ENCODE measurements around the gene CDC14A.

Gene CDC14A

DNA sequence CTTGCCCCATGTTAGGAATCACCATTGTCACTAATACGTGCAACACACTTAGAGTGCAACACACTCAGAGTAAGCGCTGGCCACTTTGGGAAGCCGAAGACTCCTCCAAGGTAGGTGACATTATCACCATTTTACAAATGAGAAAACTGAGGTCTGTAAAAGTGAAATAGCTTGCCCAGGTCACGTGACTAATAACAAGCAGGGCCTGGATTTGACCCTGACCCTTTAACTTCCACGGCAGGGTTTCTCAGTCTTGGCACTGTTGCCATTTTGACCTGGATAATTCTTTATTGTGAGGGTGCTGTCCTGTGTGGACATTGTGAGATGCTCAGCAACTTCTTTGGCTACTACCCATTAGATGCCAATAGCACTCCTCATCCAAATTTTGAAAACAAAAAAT is 177.8 kb downstream of the CDC14A start:
- in situ Hi-C loops (cut with HindIII; ENCODE audit: low sequenced_read_pairs), result no loop called here

DNA sequence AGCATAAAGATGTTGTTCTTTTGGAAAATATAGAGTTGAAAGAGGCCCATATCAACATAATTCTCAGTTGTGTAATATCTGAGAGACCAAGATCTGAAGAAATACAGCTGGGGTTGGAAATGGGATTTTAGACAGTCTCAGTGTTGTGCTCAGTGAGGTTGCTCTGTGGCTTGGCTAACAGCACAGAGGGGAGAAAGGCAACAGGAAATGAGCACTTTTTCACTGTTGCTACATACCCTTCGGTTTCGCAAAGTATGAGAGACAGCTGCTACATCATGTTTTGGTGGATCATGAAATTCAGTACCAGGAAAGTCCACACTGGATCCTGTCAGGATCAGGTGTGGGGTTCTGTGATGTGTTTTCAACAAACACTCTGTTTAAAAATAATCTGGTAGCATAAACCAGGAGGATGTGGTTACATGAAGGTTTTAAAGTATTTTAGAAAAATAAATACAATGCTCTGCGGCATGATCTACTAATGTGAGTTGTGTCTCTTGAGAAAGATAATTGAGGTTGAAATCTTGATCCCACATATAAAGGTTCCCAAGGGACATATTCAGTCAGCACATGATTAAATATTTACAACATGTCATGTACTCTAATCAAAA is 178.7 kb downstream of the CDC14A start:
- in situ Hi-C loops (cut with HindIII; ENCODE audit: low sequenced_read_pairs), result no loop called here

DNA sequence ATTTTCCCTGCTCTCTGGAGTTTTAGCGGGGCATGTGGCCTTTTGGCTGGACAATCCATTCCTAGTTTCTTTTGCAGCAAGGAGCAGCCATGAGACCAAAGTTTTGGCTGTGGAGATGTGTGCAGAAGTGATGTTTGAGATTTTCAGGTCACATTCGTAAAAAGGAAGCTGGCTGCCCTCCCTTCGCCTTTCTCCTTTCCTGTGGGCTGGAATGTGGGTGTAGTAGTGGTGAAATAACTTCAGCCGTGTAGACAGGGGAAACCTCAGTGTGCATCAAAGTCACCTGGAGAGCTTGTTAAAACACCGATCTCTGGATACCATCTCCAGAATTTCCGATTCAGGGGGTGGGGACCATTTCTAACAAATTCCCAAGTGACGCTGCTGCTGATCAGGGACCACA is 180.3 kb downstream of the CDC14A start:
- in situ Hi-C loops (cut with HindIII; ENCODE audit: low sequenced_read_pairs), result no loop called here

DNA sequence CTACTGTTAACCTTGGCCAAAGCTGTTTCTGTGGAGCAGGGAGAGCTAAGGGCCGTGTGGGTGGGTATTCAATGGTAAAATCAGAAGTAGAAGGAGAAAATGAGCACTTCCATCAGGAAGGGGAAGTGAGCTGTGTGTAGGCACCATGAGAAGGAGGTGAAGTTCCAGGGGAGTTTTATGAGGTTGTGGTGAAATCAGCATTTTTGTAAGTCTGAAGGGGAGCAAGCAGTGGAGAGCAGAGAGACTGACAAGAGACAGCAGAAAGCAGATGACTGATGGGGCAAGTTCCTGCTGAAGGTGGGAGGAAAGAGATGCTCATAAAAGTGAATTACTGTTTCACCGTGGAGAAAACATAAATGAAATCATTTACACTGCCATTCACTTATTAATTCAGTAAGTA is 183.0 kb downstream of the CDC14A start:
- in situ Hi-C loops (cut with HindIII; ENCODE audit: low sequenced_read_pairs), result no loop called here

DNA sequence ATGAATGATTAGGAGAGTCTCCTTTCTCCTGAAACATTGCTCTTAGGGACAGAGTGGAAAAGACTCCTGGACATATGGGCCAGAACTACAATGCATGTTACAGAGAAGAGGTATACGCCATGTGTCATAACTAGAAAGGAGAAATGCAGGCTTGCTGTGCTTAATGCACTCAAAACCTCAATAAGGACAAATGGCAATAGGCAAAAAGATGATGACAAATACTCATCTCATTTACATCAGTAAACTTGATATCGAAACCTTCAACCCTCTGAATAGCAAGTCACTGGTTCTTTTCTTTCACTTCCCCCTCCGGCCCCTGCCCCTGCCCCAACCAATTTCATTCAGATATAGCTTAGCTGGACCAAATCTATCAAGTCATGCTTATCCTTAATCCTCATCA is 183.7 kb downstream of the CDC14A start:
- in situ Hi-C loops (cut with HindIII; ENCODE audit: low sequenced_read_pairs), result no loop called here

DNA sequence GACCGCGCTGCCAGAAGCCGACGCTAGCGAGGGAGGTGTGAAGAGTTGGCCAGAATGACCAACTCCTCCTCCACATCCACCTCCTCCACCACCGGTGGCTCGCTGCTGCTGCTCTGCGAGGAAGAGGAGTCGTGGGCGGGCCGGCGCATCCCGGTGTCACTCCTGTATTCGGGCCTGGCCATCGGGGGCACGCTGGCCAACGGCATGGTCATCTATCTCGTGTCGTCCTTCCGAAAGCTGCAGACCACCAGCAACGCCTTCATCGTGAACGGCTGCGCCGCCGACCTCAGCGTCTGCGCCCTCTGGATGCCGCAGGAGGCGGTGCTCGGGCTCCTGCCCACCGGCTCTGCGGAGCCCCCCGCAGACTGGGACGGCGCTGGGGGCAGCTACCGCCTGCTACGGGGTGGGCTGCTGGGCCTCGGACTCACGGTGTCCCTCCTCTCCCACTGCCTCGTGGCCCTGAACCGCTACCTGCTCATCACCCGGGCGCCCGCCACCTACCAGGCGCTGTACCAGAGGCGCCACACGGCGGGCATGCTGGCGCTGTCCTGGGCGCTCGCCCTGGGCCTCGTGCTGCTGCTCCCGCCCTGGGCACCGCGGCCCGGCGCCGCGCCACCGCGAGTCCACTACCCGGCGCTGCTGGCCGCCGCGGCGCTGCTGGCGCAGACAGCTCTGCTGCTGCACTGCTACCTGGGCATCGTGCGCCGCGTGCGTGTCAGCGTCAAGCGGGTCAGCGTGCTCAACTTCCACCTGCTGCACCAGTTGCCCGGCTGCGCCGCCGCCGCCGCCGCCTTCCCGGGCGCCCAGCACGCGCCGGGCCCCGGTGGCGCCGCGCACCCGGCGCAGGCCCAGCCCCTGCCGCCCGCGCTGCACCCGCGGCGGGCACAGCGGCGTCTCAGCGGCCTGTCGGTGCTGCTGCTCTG is 186.9 kb downstream of the CDC14A start:
- in situ Hi-C loops (cut with HindIII; ENCODE audit: low sequenced_read_pairs), result no loop called here

DNA sequence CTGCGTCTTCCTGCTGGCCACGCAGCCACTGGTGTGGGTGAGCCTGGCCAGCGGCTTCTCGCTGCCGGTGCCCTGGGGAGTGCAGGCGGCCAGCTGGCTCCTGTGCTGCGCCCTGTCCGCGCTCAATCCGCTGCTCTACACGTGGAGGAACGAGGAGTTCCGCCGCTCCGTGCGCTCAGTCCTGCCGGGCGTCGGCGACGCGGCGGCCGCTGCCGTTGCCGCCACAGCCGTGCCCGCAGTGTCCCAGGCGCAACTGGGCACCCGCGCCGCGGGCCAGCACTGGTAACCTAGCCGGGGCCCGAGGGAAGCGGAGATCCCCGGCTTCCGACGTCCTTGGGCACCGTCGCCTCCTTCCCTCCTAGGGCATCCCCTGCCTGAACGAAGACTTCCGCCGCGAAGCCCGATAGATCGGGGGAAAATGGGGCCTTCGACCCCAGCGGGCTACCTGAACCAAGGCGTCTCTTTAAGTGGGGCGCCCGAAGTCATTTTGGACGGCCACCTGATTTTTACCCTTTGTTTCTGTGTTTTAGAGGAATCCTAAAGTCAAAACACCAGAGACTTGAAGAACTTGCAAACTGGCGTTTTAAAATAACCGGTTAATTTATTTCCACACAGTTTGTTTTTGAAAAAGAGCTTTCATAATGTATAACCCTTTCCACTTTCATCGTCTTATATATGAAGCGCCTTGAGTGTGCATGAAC is 187.7 kb downstream of the CDC14A start:
- in situ Hi-C loops (cut with HindIII; ENCODE audit: low sequenced_read_pairs), result no loop called here

DNA sequence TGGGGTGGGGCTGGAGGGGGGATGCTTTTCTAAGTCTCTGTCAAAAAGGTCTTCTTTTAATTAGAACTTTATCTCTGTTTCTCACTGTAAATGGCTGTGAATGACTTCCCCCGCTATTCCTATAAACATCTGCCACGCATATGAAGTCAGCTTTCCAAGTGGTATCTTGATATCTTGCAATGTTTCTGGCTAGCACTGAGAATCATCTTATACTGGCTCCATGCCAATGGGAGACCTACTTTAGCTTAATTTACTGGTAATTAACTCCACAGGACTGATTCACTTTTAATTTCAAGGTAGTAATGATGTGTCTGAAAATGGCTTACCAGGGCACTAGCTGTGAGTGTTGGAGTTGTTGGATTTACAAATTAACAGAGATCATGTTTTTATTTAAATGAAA is 190.0 kb downstream of the CDC14A start:
- in situ Hi-C loops (cut with HindIII; ENCODE audit: low sequenced_read_pairs), result no loop called here

DNA sequence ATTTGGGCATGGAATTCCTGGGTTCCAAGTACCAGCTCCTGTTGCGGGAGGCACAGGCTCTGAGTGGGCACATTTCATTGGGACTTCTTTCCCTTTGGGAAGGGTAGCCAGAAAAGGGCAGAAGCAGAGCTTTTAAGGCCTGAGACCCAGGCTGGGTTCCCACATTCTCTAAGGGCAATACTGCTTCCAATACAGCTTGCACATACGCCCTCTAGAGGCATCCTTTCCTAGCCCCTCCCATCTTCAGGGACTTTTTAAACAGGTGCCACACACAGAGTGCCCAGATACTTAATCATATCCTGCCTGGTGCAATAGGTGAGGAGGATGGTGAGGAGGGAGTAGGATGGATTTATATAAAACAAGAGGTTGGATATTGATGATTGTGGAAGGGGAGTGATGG is 191.3 kb downstream of the CDC14A start:
- in situ Hi-C loops (cut with HindIII; ENCODE audit: low sequenced_read_pairs), result no loop called here

DNA sequence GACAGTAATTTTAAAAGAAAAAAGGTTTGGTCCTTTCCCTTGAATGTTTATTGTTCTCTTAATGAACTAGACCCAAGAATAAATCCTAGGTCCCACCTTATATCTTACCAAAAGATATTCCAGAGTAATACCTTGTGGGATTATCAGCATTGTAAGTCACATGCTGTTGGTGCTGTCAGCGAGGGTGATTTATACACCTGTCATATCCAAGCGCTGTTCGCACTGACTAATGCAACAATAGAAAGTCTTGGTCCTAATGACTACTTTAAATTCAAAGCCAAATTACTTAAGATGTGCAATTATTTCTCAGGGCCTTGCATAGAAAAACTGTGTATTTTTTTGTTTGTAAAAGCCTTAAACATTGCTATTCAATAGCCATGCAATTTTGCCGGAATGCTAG is 192.5 kb downstream of the CDC14A start:
- in situ Hi-C loops (cut with HindIII; ENCODE audit: low sequenced_read_pairs), result no loop called here

DNA sequence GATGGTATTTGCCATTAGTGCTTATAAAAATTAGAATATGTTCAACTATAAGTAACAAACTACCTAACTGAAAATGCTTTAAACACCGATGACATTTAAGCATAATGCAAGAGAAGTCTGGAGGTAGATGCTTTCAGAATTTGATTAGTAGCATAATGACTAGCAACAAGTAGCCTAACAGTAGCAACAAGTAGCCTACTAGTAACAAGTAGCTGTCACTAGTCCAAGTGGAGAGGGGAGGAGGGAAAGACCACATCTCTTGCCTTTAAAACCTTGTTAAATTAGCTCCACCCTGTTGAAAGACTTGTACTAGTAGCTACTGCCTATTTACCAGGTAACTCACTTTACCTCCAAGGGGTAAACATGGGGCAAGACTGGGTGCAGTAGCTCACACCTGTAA is 193.5 kb downstream of the CDC14A start:
- in situ Hi-C loops (cut with HindIII; ENCODE audit: low sequenced_read_pairs), result no loop called here

DNA sequence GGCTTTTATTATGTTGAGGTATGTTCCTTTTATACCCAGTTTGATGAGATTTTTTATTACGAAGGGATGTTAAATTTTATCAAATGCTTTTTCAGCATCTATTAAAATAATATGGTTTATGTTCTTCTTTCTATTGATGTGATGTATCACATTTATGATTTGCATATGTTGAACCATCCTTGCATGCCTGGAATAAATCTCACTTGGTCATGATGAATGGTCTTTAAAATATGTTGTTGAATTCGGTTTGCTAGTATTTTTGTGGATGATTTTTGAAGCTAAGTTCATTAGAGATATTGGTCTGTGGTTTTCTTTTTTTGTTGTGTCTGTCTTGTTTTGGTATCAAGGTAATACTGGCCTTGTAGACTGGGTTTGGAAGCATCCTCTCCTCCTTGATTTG is 199.7 kb downstream of the CDC14A start:
- in situ Hi-C loops (cut with HindIII; ENCODE audit: low sequenced_read_pairs), result no loop called here

DNA sequence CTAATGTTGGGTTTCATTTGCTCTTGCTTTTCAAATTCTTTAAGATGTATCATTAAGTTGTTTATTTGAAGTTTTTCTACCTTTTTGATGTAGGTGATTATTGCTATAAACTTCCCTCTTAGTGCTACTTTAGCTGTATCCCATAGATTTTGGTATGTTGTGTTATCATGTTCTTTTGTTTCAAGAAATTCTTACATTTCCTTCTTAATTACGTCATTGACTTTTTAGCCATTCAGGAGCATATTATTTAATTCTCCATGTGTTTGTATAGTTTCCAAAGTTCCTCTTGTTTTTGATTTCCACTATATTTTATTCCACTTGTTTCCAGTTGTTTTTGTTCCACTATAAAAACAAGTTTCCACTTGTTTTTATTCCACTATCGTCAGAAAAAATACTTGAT is 200.6 kb downstream of the CDC14A start:
- in situ Hi-C loops (cut with HindIII; ENCODE audit: low sequenced_read_pairs), result no loop called here

DNA sequence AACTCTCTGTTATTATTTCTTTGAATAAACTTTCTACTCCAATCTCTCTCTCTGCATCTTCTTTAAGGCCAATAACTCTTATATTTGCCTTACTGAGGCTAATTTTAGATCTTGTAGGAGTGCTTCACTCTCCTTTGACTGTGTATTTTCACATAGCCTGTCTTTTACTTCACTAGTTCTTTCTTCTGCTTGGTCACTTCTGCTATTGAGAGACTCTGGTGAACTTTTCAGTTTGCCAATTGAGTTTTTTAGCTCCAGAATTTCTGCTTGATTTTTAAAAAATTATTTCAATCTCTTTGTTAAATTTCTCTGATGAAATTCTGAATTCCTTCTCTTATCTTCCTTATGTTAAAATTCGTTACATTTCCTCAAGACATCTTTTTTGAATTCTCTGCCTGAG is 203.9 kb downstream of the CDC14A start:
- in situ Hi-C loops (cut with HindIII; ENCODE audit: low sequenced_read_pairs), result no loop called here

DNA sequence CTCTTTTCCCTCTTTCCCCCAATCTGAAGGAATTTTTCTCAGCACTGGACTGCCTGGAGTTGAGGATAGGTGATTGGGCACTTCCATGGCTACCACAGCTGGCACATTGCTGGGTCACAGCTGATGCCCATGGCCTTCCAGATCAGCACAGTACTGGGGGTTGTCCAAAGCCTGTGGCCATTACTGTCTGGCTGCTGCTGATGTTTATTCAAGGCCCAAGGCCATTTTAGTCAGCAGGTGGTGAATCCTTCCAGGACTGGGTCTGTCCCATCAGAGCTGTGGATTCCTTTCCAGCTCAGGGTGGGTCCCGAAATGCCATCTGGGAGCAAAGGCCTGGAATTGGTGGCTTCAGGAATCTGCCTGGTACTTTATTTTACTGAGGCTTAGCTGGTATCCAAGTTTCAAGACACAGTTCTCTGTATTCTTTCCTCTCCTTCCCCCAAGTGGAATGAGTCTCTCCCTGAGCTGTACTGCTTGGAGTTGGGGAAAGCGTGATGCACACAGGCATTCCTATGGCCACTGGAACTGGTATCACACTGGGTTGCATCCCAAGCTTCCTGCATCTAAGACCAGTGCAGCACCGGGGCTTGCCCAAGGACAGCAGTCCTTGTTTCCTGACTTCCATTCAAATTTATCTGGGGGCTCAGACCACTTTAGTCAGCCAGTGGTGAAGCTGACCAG is 204.8 kb downstream of the CDC14A start:
- in situ Hi-C loops (cut with HindIII; ENCODE audit: low sequenced_read_pairs), result no loop called here

DNA sequence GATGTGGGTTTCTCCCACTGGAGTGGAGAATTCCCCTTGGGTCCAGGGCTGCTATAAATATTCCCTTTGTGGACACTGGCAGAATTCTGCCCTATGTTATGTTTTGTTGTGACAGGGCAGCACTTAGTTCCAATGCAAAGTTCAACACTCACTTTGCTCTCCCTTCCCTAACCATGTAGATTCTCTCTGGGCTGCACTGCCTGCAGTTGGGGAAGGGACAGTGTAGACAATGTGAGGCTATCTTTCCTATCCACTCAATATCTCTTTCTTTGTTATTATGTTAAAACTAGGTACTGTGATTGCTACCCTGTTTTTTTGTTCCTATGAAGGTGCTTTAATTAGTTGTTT is 205.3 kb downstream of the CDC14A start:
- in situ Hi-C loops (cut with HindIII; ENCODE audit: low sequenced_read_pairs), result no loop called here

DNA sequence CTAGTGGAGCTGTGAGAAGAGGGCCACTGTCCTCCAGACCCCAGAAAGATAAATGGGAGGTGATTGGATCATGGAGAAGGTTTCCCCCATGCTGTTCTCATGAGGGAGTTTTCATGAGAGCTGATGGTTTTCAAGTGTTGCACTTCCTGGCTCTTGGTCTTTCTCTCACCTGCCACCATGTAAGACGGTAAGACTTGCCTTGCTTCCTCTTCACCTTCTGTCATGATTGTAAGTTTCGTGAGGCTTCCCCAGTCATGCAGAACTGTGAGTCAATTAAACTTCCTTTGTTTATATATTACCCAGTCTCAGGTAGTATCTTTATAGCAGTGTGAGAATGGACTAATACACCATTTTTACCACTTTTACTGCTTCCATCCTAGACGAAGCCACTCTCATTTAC is 213.2 kb downstream of the CDC14A start:
- in situ Hi-C loops (cut with HindIII; ENCODE audit: low sequenced_read_pairs), result no loop called here

DNA sequence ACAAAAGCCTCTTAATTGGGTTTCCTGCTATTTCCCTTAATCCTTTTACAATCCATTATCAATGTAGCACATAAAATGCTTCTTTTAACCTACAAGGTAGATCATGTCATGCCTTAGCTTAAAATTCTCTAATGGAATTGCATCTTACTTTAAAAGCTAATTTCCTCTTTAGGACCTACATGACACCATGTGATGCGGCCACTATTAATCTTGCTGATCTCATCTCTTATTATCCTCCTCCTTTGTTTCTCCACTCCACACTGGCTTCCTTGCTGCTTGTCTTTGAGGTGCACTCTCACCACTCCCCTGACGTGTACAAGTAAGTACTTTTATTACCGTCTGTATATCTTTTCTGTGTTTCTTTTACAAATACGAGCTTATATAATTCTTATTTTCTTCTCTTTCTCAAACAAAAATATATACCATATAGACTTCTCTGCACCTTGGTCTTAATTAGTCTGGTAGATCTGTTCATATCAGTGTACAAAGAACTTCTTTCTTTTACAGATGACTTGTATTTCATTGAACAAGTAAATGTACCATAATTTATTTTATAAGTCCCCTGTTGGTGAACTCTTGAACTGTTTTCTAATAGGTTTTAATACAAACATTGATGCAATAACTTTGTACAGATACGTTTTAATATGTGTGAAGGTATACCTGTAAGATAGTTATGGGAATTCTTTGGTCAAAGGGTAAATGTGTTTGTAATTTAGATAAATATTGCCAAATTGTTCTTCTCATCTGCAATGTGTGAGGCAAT is 213.8 kb downstream of the CDC14A start:
- in situ Hi-C loops (cut with HindIII; ENCODE audit: low sequenced_read_pairs), result no loop called here

DNA sequence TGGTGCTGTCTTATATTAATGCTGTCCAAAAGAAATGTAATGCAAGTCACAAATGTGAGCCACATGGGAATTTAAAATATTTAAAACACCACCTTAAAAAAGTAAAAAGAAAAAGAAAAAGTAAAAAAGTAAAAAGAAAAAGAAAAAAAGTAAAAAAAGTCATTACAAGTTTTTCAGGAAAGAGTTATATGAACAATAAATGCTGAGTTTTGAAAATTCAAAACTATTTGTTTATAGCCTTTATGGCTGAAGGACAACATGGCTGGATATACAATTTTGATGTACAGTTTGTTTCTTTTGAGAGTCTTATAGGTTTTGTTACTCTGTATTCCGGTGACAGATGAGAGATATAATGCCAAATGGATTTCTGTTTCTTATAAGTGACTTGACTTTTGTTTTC is 214.8 kb downstream of the CDC14A start:
- in situ Hi-C loops (cut with HindIII; ENCODE audit: low sequenced_read_pairs), result no loop called here

All from DLD1 (cell line).